ENCODE measurements around the gene SH3BP4.

DNA sequence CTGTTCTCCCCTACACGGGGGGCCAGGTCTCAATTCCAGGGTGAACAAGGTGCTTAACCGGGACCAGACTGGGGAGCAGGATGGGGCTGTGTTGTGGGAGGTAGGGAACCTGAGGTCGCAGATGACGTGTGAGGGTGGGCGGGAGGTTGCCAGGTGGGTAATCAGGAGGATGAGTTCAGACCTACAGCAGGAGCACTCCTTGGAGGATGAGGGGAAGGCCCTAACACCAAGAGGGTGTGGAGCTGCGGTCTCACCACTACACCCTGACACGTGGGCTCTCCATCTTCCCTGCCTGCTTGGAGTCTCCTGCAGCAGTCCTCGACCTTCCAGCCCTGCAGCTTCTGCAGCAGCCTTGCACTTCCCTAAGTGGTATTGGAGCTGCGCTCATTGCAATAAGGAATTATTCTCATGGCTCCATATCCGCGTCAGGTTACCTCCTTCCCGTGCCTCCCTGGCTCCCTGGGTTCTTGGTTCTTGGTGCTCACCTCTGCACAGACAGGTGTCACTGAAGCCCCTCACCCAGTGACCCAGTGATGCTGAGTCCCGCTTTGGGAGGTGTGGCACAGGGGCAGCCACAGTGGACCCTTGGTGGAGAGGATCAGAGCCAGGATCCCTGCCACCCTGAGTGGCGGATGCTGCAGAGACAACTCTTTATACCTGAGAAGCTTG lies 15.5 kb downstream of the SH3BP4 start:
- TF ChIP-seq POLR2AphosphoS5 (IDR thresholded peaks at IDR 0.05; ENCODE audit: low read depth, low read length) = no peak
- no peak for TF ChIP-seq TAF1 (IDR thresholded peaks at IDR 0.05; ENCODE audit: borderline replicate concordance, insufficient read depth, low read length)
